ENCODE data around the gene SPN.
"Not testable (repeated sequence)": the region's sequence is repeated elsewhere in the genome, so short reads cannot be mapped to it uniquely, and the experiment has no call there.

SPN gene

GRCh38 chr16:29663016-29663806, at the start of gene SPN:
Gene SPN (plus strand): TSS chr16:29663247. CDS start chr16:29663729, 482 bp downstream.
- no peak for DNase-seq

GRCh38 chr16:29613307-29614057, 49.6 kb upstream of the SPN start:
- DNase-seq = peak; percentile 85

GRCh38 chr16:29614691-29615314, 48.2 kb upstream of the SPN start:
- DNase-seq = peak; percentile 66

GRCh38 chr16:29616127-29616526, 46.9 kb upstream of the SPN start:
- DNase-seq = not testable (repeated sequence)

- peak; percentile 17 for DNase-seq
Observed at GRCh38 chr16:29620591-29620990, 42.5 kb upstream of the SPN start.

- not testable (repeated sequence) for DNase-seq
Observed at GRCh38 chr16:29622738-29623137, 40.3 kb upstream of the SPN start.

GRCh38 chr16:29623253-29623652, 39.8 kb upstream of the SPN start:
- DNase-seq = not testable (repeated sequence)

- DNase-seq = not testable (repeated sequence)
Observed at GRCh38 chr16:29625114-29625513, 37.9 kb upstream of the SPN start.

- peak; percentile 16 for DNase-seq
Observed at GRCh38 chr16:29626778-29627331, 36.2 kb upstream of the SPN start.

- DNase-seq = peak; percentile 62
Observed at GRCh38 chr16:29627661-29628075, 35.4 kb upstream of the SPN start.

GRCh38 chr16:29628707-29629106, 34.3 kb upstream of the SPN start:
- DNase-seq = not testable (repeated sequence)

- not testable (repeated sequence) for DNase-seq
Observed at GRCh38 chr16:29629318-29629717, 33.7 kb upstream of the SPN start.

GRCh38 chr16:29631658-29632057, 31.4 kb upstream of the SPN start:
- not testable (repeated sequence) for DNase-seq

- not testable (repeated sequence) for DNase-seq
Observed at GRCh38 chr16:29635902-29636301, 27.1 kb upstream of the SPN start.

- DNase-seq = not testable (repeated sequence)
Observed at GRCh38 chr16:29636368-29636767, 26.7 kb upstream of the SPN start.

GRCh38 chr16:29638751-29639150, 24.3 kb upstream of the SPN start:
- DNase-seq = not testable (repeated sequence)

- DNase-seq = no peak
Observed at GRCh38 chr16:29641561-29641960, 21.5 kb upstream of the SPN start.

- no peak for DNase-seq
Observed at GRCh38 chr16:29643596-29643995, 19.5 kb upstream of the SPN start.

GRCh38 chr16:29644338-29644857, 18.6 kb upstream of the SPN start:
- DNase-seq = no peak

GRCh38 chr16:29644973-29645693, 17.9 kb upstream of the SPN start:
- no peak for DNase-seq

GRCh38 chr16:29645694-29646187, 17.3 kb upstream of the SPN start:
- peak; percentile 13 for DNase-seq

GRCh38 chr16:29646947-29647346, 16.1 kb upstream of the SPN start:
- no peak for DNase-seq
